Stimulated activated CD8-positive, alpha-beta memory T cell treated with anti-CD3 and anti-CD28 coated beads, Interleukin-15, amount 100 ng/mL, for 24 hours (primary cell): ENCODE measurements around the gene CD52.

Experiments
- DNase-seq: peaks from one replicate; pipeline ENCODE4 v3.0.0-alpha.2; 2020; ENCODE audit warnings: low read depth

CD52 gene, protein sequence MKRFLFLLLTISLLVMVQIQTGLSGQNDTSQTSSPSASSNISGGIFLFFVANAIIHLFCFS

DNA sequence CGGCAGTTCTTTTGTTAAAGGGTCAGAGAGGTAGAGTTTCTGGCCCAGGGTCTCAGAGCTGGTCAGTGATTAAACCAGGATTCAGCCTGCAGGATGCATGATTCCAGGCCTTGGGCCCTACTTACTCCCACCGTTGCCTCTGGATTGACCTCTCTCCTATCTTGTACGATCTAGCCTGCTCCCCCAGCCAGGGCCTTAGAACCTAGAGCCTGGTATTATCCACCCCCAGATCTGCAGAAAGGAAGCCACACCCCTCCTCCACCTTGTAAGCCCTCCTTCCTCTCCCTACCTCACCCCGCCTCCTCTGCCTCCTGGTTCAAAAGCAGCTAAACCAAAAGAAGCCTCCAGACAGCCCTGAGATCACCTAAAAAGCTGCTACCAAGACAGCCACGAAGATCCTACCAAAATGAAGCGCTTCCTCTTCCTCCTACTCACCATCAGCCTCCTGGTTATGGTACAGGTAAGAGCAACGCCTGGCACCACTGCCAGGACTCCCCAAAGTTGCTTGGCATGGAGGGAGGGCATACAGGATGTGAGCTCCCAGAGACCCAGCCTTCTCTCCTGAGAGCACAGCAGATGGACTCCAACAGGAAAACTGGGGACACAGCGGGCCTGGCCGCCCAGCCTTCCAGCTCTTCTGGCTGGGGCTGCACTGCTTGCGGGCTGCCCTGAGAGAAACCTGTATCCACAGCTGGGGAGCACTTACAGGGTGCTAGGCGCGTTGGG, at the start of gene CD52:
Gene CD52 (plus strand): TSS at position 347 of the 726 bp plus-strand sequence. CDS start 60 bp downstream, at position 407.
- no peak for DNase-seq

DNA sequence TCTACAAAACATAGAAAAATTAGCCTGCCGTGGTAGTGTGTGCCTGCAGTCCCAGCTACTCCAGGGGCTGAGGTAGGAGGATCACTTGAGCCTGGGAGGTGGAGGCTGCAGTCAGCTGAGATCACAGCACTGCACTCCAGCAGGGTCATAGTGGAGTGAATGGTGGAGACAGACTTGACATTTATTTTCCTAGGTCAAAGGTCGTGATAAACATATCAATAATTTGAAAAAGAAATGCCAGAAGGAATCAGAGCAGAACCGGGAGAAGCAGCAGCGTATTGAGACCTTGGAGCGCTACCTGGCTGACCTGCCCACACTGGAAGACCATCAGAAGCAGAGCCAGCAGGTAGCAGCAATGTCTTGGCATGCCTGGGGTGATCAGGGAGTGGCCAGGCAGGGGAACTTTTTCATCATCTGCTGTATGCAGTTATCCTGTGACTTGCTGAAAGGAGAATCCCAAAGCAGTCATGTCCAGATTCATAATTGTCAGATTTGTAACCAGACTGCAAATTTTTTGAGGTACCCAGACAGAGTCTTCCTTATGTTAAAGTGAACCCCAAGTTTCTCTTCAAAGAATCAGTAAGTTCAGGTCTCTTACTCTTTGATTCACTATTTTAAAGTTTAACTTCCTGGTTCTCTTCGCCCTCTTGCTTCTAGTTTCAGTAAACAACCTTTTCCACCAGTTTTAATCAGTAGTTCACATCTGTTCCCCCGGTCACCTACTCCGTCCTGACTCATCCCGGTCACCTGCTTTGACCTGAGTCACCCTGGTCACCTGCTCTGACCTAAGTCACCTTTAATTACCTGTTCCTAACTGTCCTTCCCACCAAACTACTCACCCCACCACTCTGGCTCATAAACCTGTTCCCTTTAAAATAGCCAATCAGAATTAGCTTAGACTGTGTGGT, 49.2 kb upstream of the CD52 start:
- DNase-seq = no peak

DNA sequence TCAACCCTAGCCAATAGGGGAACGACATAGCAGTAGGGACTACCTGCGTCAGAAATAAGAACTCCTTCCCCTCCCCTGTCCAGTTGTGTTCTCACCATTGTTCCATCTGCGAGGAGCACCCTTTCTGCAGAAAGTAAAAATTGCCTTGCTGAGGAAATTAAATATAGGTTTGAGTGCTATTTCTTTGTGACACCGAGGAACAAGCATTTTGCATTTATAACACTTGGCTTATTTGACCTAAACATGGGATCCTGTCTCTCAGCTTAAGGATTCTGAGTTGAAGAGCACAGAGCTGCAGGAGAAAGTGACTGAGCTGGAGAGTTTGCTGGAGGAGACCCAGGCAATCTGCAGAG, 48.6 kb upstream of the CD52 start:
- DNase-seq = no peak

DNA sequence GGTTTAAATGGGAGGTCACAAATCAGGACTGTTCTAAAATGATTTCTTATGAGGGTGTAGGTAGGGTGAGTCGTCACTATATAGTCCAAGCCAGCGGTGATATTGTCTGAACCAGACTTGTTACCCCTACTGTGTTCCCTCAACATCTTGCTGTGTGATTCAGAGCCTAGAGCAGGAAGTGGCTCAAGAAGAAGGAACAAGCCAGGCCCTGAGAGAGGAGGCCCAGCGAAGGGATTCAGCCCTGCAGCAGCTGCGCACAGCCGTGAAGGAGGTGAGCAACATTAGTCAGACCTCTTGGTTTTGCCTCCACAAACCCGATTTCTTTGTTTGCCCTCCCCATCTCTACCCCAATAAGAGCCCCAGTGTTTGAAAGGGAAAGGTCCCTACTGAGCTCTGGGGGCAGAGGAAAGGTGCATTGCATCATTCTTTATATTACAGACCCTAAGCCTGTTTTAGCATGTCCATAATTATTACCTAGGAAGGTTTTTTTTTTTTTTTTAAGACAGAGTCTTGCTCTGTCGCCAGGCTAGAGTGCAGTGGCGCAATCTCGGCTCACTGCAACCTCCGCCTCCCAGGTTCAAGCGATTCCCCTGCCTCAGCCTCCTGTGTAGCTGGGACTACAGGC, 42.8 kb upstream of the CD52 start:
- DNase-seq = no peak

DNA sequence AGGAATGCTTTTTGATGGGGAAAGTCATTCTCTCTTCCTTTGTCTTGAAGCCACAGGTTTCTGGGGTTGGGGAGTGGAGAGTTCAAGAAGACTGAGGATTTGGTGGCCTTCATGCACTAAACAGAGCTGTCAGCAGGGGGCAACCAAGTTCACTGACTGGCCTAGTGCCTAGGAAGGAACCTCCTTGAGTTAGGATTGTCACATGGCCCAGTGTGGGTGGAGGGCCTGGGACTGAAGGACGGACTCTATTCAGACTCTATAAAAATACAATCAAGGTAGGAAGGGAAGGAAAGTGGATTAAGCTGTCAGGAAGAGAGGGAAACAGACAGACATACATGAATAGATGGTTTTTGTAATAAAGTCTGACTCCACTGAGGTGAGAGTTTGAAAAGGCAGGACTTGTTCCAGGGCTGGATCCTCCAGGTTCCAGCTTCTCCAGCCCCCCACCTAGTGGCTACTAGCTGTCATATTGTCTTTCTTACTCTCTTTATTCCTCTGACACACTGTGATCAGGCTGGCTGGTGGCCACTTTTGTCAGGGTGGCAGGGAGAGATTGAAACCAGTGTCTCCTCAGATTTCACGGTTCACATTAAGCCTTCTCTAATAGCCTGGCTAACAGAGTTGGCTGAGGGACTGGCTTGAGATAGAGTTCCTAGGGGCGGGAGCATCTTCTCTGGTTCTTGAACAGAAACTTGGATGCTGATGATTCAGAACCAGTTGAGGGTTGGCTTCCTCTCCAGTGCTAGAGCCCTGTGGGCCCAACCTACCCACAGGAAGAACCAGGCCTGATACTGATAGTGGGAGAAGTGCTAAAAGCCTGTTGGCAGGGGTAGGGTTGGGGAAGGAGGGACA, 42.0 kb upstream of the CD52 start:
- no peak for DNase-seq

DNA sequence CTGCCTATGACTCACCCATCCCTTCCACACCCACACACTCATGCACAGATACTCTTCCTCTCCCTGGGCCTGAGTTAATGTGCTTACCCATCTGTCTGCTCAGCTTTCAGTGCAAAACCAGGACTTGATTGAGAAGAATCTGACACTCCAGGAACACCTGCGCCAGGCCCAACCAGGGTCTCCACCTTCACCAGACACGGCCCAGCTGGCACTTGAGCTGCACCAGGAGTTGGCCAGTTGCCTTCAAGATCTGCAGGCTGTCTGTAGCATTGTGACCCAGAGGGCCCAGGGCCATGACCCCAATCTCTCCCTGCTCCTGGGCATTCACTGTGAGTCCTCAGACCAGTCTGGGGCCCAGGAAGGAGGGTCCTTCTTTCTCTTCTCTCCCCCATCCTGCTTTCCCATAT, 41.3 kb upstream of the CD52 start:
- no peak for DNase-seq

DNA sequence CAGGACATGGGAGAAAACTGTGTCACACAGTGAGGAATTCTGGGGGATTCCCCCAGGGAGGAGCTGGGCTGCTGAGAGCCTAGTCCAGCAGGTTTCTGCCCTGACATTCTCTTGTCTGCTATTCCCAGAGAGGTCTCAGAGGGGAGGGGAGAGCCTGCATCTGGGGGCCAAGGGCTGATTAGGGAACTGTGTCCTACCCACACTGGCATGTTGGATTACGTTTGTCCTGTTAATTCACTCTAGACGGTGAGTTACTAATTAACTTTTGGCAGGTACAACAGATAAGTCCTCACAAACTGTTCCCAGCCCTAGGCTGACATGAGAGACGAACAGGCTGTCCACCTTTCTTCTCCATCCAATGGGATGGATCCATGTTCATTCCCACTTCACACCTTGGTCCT, 40.5 kb upstream of the CD52 start:
- no peak for DNase-seq

DNA sequence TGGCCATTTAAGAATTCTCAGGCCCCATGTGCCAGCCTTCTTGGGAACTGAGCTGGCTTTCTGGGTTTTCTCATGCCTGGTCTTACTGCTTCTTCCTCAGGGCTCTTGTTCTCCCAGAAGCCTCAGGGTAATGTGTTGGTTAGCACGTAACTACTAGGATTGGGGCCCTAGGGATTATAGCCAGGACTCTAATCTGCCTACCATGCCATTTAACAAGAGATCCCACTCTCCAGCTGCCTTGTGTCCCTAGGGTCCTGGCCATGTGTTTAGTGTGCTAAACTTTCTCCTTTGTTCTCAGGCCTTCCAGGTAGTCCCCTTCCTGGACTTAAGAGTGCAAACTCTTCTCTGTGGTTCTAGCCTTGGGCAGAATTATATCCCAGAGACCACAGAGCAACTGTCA, 40.0 kb upstream of the CD52 start:
- no peak for DNase-seq

DNA sequence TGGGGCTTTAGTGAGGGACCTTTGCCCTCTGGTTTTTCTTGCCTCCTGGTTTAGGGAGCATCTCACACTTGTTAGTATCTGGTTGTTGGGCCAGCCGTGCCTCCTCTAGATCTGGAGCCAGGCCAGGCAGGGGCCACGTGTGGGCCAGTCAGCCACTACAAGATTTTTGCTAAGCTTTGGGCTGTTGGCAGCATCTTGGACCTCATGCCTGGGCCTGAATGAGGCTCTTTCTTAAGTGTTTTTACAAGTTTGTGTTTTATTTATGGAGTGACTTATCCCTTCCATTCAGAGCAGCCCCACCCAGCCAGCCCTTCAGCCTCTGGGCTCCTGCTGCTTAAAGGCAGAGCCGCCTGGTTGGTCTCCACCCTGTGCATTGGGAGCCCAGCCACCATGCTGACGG, 39.5 kb upstream of the CD52 start:
- no peak for DNase-seq

DNA sequence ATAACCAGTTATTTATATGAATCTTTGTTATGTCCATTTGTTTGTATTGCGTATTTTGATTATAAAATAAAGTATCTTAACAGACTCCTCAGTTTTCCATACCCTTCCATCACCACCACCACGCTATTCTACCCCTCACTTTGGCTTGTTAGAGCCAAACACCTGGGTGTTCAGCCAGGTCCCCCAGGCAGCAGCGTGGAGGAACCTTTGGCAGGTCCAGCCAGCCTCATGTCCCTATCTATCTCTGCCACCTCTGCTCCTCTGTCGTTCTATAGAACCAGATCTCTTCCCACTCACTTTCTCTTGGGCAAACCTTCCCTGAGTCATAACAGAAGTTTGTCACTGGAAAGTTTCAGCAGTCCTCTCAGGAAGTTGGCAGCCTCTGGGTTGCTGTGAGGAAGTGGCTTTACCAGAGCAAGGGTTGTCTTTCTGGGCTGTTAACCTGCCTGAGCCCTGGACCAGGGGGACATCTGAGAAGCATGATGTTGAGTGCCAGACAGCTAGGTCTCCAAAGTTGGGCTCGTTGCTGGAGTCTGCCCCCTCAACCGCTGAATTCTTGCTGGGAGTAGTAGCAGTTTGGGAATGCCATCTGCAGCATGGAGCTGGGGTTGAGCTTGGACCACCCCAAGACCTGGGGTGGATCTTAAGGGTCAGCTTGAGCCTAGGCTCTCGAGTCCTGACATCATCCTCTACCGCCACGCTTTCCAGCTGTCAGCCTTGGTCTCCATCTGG, 38.9 kb upstream of the CD52 start:
- DNase-seq = no peak

DNA sequence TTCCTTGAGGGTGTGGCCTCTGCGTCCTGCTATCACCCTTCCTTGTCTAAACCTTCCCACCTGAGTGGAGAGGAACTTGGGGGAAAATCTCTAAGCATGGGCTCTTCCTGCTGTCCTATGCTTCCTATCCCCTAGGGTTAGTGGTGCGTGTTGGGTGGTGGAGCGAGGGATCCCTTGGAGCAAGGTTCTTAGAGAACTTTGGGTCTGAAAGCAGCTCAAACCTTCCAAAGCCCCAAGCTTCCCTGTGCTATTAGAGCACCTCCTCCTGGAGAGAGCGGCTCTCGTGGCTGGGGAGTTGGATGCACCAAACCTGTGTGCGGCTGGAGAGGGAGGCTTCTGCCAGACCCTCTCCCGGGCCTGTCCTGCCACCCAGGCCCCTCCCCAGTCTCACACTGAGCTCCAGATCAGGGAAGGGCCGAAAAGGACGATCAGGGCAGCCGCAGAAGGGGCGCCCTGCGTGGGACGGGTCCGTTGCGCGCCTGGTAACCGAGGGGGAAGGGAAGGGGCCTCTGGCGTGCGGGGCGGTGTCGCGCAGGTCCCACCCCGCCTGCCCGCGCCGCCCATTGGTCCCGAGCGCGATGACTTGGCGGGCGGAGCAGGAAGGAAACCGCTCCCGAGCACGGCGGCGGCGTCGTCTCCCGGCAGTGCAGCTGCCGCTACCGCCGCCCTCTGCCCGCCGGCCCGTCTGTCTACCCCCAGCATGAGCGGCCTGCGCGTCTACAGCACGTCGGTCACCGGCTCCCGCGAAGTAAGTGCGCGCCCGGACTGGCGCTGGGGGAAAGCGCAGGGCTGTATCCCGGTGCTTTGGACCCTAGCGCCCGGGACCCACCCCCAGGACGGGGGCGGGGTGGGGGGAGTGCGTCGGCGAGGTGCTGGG, 38.1 kb upstream of the CD52 start, which contains the start of gene SH3BGRL3:
Gene SH3BGRL3 (plus strand): TSS at position 631 of the 877 bp plus-strand sequence. CDS start 70 bp downstream, at position 701.
- DNase-seq = peak; percentile 62

DNA sequence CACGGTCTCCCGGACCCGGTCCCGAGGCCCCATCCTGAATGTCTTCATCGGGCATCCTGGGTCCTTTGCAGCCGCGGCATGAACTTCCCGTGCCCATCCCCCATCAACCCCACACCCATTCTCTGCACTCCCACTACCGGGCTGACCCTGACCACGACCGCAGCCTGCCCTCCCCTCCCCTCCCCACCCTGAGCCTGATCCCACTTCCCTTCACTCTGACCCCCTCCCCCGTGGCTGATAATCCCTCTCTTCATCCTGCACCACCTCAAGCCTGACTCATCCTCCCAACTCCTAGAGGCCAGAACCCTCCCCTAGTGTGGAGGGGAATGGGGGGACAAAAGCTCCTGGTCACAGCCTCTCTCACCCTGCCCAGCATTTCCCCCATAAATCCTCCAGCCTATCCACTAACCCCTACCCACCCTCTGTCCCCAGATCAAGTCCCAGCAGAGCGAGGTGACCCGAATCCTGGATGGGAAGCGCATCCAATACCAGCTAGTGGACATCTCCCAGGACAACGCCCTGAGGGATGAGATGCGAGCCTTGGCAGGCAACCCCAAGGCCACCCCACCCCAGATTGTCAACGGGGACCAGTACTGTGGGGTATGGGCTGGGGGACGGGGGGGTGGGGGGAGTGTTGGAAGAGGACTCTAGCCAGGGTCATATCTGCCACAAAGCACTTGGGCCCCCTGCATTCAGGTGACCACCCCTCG, 37.3 kb upstream of the CD52 start:
- no peak for DNase-seq

DNA sequence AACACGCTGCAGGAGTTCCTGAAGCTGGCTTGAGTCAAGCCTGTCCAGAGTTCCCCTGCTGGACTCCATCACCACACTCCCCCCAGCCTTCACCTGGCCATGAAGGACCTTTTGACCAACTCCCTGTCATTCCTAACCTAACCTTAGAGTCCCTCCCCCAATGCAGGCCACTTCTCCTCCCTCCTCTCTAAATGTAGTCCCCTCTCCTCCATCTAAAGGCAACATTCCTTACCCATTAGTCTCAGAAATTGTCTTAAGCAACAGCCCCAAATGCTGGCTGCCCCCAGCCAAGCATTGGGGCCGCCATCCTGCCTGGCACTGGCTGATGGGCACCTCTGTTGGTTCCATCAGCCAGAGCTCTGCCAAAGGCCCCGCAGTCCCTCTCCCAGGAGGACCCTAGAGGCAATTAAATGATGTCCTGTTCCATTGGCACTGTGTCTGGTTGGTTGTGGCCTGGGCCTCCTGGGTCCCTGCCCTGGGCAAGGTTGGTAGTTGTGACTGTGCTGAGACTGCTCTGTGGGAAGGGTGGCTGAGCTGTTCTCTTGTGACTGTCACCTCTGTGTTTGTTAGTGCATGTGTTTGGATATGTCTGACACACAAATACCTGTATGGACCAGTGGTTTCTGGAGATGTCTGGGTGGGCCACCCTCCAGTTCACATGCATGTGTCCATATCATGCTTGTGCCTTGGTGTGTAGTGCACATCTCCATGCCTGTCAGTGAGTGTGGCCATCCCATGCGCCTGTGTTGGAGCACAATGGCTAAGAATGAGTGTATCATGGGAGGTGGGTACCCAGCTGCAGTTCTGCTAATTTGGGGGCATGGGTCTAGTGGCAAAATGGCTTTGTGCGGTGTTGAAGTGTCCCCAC, 36.4 kb upstream of the CD52 start:
- no peak for DNase-seq

DNA sequence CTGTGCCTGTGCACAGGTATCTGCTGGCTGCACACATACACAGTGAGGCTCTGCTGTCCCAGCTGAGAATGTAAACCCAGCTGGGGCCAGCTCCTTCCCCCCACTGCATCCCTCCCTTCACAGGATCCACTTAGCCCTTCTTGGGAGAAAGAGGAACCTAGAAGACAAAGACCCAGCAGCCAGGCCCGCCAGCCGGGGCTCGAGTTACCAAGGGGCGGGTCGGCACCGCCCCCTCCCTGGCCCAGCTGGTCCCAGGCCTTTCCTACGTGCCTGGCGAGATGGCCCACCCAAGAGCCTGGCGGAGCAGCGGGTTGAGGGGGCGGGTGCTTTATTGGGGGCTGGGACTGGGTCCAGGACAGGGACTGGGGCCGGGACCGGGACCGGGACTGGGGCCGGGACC, 35.8 kb upstream of the CD52 start:
- DNase-seq = no peak

DNA sequence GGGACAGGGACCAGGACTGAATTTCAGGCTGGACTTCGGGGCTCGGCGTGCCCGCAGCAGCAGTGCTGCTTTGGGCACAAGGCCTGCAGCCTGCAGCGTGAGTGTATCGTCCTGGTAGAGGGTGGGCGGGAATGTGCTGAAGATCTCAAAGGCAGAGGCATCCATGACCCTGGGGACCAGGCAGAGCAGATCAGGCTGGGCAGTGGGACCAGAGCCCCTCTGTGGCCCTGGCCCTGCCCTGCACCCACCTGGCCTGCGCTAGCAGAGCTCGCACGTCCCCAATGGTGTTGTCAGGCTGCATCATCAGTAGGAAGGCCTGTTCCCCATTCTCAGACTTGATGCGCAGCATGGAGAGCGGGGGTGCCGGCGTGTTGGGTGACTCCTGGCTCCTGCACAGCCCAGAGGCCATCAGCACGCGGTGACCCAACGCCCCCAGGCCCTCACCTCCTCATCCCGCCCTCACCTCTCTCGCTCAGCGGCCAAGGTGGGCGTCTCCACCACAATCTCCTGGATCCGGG, 35.3 kb upstream of the CD52 start:
- DNase-seq = no peak

DNA sequence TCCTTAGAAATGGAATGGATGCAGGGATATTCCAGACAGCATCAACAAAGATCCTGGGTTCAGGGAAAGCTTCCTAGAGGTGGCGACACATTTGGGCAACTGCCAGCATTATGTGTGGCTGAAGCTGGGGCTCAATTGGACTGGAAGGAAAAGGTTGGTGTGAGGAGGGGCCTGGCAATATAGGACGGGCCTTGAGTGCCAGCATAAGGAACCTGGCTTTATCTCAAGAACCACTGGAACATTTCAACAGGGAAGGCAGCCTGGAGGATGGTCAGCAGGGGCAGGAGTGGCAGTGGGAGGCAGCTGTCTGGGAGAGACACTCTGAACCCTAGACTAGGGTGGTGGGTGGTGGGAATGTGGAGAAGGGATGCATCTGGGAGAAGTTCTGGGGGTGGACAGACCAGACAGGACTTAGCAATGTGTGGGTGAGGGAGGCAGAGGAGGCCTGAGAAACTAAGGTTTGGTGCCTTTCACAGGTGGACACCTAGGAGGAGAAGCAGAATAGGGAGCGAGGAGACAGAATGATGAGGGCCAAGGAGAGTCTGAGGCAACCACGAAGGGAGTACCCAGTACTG, 34.4 kb upstream of the CD52 start:
- DNase-seq = no peak

DNA sequence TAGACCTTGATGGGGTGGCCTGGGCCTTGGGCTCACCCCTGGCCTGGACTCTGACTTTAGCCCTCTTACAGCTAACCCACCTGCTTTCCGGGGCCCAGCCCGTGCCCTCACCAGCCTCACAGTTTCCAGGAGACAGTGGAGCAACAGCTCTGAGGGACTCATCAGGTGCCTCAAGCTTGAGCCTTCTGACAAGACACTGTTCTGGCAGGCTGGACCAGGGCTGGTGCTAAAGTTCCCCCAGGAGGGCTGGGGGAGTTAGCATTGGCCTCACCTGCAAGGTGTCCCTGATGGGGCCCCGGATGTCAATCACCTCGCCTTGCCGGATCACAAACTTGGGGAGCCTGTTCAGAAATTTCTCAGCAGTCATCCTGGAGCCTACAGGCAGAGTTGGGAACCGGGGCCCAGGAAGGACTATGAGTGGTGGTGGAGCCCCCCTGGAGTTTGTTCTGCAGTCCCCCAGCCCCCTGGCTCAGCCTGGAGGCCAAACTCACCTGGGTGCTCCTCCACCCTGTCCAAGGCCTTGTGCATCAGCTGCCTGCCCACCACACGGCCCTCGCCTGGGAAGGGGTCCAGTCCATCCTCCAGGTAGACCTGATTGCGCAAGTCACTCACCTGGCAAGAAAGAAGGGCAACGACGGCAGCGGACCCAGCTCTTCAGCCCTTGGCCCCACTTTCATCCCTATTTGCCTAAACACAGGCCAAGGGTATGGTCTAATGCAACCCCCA, 33.7 kb upstream of the CD52 start:
- no peak for DNase-seq
